K562 (cell line): ENCODE data around the gene MT1A. TPM values are rescaled to one million over a fixed set of nuclear protein-coding genes. Genes with fewer than 3 reads are reported as not detected.

Experiments
- ATAC-seq: fragments of 200-7000 bp; cut with Tn5 transposase; 3 replicates; pipeline ENCODE4 v1.9.1; 2020; ENCODE audit warnings: moderate library complexity
- BruUV-seq: library from RNA; stranded (reverse); fragments of 400-500 nt; replicated peaks from 2 replicates; lab custom pipeline; 2021; lab: Mats Ljungman, UMichigan
- CTCF ChIA-PET: fragments of 300-600 bp; formaldehyde crosslinking; extraction: SDS; loops from one replicate; lab custom pipeline; 2021; ENCODE audit warnings: low intra/inter-chr PET ratio; lab: Yijun Ruan, JAX
- POLR2A ChIA-PET: fragments of 300-600, 350-650 bp; sonication (Branson Sonifier 250); formaldehyde crosslinking; extraction: SDS; loops from one replicate; lab custom pipeline; 2021; ENCODE audit warnings: antibody characterized with exemption, inconsistent platforms; lab: Yijun Ruan, JAX
- DNase-seq, 4 experiments: peaks; one replicate each; pipeline versions ENCODE4 v3.0.0 to v3.0.0-alpha.2; 2011 to 2018; ENCODE audit warnings: low spot score in 3 of 4, mixed read lengths in 3 of 4; ENCODE audit errors: extremely low read depth in 1 of 4
- FAIRE-seq: peaks from 2 replicates; lab custom pipeline; 2011; peaks lifted over from hg19 to GRCh38; lab: Jason Lieb, UNC
- H2AFZ ChIP-seq: 2 replicates; pipeline ENCODE4 v1.6.0; 2011; ENCODE audit warnings: low read depth, low read length, control low read depth, inconsistent platforms
- H3K27ac ChIP-seq: fragments of 200-600 bp; 3 replicates; pipeline ENCODE4 v1.8.0; 2011; ENCODE audit warnings: low read depth, mild to moderate bottlenecking, control low read depth, inconsistent platforms, low read length, moderate library complexity, mixed read lengths; ENCODE audit errors: extremely low read depth
- H3K27me3 ChIP-seq, 2 experiments: fragments of 300-600 bp in 1 of 2; 2 replicates in 1 of 2; 3 replicates in 1 of 2; pipeline versions ENCODE4 v1.6.0 to v1.8.0; 2011; ENCODE audit warnings: inconsistent platforms in 2 of 2, low read length in 2 of 2, mild to moderate bottlenecking in 1 of 2, mixed read lengths in 1 of 2, moderate library complexity in 1 of 2; ENCODE audit not compliant: control insufficient read depth in 2 of 2, insufficient read depth in 2 of 2
- H3K36me3 ChIP-seq: fragments of 300-600 bp; 3 replicates; pipeline ENCODE4 v1.8.0; 2011; ENCODE audit warnings: mild to moderate bottlenecking, low read length, inconsistent platforms; ENCODE audit not compliant: control insufficient read depth, insufficient read depth
- H3K4me1 ChIP-seq, 2 experiments: fragments of 200-600 bp in 1 of 2; replicated peaks in 1 of 2; 2 replicates in 1 of 2; 3 replicates in 1 of 2; pipeline versions ENCODE4 v1.5.1 to v1.8.0; 2011; ENCODE audit warnings: inconsistent platforms in 2 of 2, low read length in 2 of 2, mild to moderate bottlenecking in 1 of 2, mixed read lengths in 1 of 2, moderate library complexity in 1 of 2; ENCODE audit not compliant: control insufficient read depth in 2 of 2, insufficient read depth in 2 of 2
- H3K4me2 ChIP-seq: 2 replicates; pipeline ENCODE4 v1.6.1; 2011; ENCODE audit warnings: low read length, control low read depth, inconsistent platforms, mixed read lengths; ENCODE audit not compliant: insufficient read depth
- H3K4me3 ChIP-seq: fragments of 200-600 bp; sonication (generic), shearing (Covaris generic); 2 replicates; pipeline ENCODE4 v1.5.1; 2016; ENCODE audit warnings: control low read depth, inconsistent platforms
- H3K79me2 ChIP-seq: fragments of 200-600 bp; 3 replicates; pipeline ENCODE4 v1.8.0; 2011; ENCODE audit warnings: low read length, inconsistent platforms; ENCODE audit not compliant: control insufficient read depth, insufficient read depth
- H3K9ac ChIP-seq, 2 experiments: 2 replicates each; pipeline versions ENCODE4 v1.6.0 to v1.6.1; 2011; ENCODE audit warnings: low read depth in 2 of 2, low read length in 2 of 2, control low read depth in 1 of 2, inconsistent platforms in 1 of 2, mild to moderate bottlenecking in 1 of 2, mixed read lengths in 1 of 2; ENCODE audit not compliant: insufficient read depth in 1 of 2
- H3K9me1 ChIP-seq: one replicate; pipeline ENCODE4 v1.6.0; 2011; ENCODE audit warnings: inconsistent platforms, mild to moderate bottlenecking, low read length, moderate library complexity; ENCODE audit not compliant: control insufficient read depth, insufficient read depth
- H3K9me3 ChIP-seq: replicated peaks from 2 replicates; pipeline ENCODE4 v1.5.1; 2011; ENCODE audit warnings: low read depth, low read length, inconsistent platforms; ENCODE audit not compliant: control insufficient read depth, insufficient read depth
- H4K20me1 ChIP-seq: replicated peaks from 2 replicates; pipeline ENCODE4 v1.6.1; 2011; ENCODE audit warnings: low read length, inconsistent platforms, mixed read lengths; ENCODE audit not compliant: control insufficient read depth, insufficient read depth
- BCL6 ChIP-seq: fragments of 250-450 bp; sonication (Bioruptor Pico); IDR thresholded peaks from 2 replicates; pipeline ENCODE4 v1.4.0; 2020
- CC2D1A ChIP-seq: fragments of 450-650 bp; IDR thresholded peaks from 2 replicates; pipeline ENCODE4 v1.6.1; 2017; ENCODE audit warnings: mild to moderate bottlenecking
- CREM ChIP-seq: IDR thresholded peaks from 2 replicates; pipeline ENCODE4 v1.6.1; 2014; ENCODE audit warnings: antibody characterized with exemption, low read depth
- ETV1 ChIP-seq: fragments of 450-650 bp; conservative IDR thresholded peaks from 2 replicates; pipeline ENCODE4 v1.6.1; 2016; ENCODE audit warnings: missing genetic modification characterization, control low read depth, low read depth, missing compliant biosample characterization
- NCOA1 ChIP-seq: fragments of 450-650 bp; IDR thresholded peaks from 2 replicates; pipeline ENCODE4 v1.6.1; 2016; ENCODE audit warnings: low read depth
- NFE2L1 ChIP-seq: fragments of 450-650 bp; IDR thresholded peaks from 2 replicates; pipeline ENCODE4 v1.6.1; 2016; ENCODE audit warnings: missing genetic modification characterization, low read depth, mild to moderate bottlenecking, missing compliant biosample characterization, moderate library complexity, borderline replicate concordance
- POLR3G ChIP-seq: IDR thresholded peaks from 2 replicates; pipeline ENCODE4 v1.6.1; 2011; ENCODE audit not compliant: insufficient read length, insufficient replicate concordance; ENCODE audit errors: extremely low read depth
- PURB ChIP-seq: sonication (generic); formaldehyde crosslinking; IDR thresholded peaks from 2 replicates; pipeline ENCODE4 v1.9.0; 2021; ENCODE audit warnings: low read depth, mild to moderate bottlenecking, missing genetic modification reagents
- SMAD2 ChIP-seq: fragments of 150-350 bp; IDR thresholded peaks from 2 replicates; pipeline ENCODE4 v1.6.1; 2014; ENCODE audit warnings: low read depth, mild to moderate bottlenecking, low read length
- ZNF282 ChIP-seq: sonication (generic); formaldehyde crosslinking; IDR thresholded peaks from 2 replicates; pipeline ENCODE4 v1.8.1; 2023; ENCODE audit warnings: missing genetic modification reagents
- ZNF778 ChIP-seq: fragments of 450-650 bp; formaldehyde crosslinking; IDR thresholded peaks from 2 replicates; pipeline ENCODE4 v1.4.0; 2020; ENCODE audit warnings: mild to moderate bottlenecking, moderate library complexity
- WGBS: fragments of 100-300 bp; shearing (Covaris generic); methylation state at CpG from one replicate; pipeline ENCODE4 v1.1.6; 2016; ENCODE audit warnings: low coverage, mixed read lengths; ENCODE audit not compliant: insufficient coverage; ENCODE audit errors: missing lambda C conversion rate; 5-methylcytosine and 5-hydroxymethylcytosine counted together
- in situ Hi-C: fragments of 300-500 bp; cut with MboI; formaldehyde crosslinking; loops from 4 replicates; pipeline ENCODE4 v1.15.0; 2018; ENCODE audit warnings: inconsistent platforms, mixed read lengths
- intact Hi-C: fragments of 100-400 bp; cut with micrococcal nuclease; formaldehyde crosslinking; loops from 2 replicates; pipeline ENCODE4 v1.14.2; 2022
- polyA plus RNA-seq, 8 experiments: library from polyadenylated mRNA; depleted of rRNA in 4 of 8; stranded (reverse) in 5 of 8; unstranded in 3 of 8; fragments of >200 nt; fragmentation: Nextera tagmentation in 2 of 8; fragmentation: Illumina TruSeq in 1 of 8; extraction: Ambion mirVana in 2 of 8; extraction: Trizol in 1 of 8; gene quantifications; 2 replicates each; pipeline versions ENCODE4 v1.2.1 to v1.2.3, GENCODE V29; 2011 to 2014; ENCODE audit warnings: inconsistent platforms in 1 of 8, missing spikeins in 1 of 8
- total RNA-seq, 7 experiments: library from RNA; depleted of rRNA in 6 of 7; stranded (reverse); fragments of >200 nt in 6 of 7; fragmentation: Illumina TruSeq in 2 of 7; extraction: Trizol in 2 of 7; gene quantifications; 2 replicates each; pipeline versions ENCODE4 v1.2.1 to v1.2.3, GENCODE V29; 2011 to 2021; ENCODE audit warnings: low replicate concordance in 1 of 7
- TF ChIP-seq, protein P1 (sequence below): fragments of 450-650 bp; IDR thresholded peaks from 2 replicates; pipeline ENCODE4 v1.7.0; 2016; ENCODE audit warnings: borderline replicate concordance
- TF ChIP-seq, protein P2 (sequence below): sonication (generic); formaldehyde crosslinking; IDR thresholded peaks from 2 replicates; pipeline ENCODE4 v1.8.0; 2022; ENCODE audit warnings: missing genetic modification reagents, mild to moderate bottlenecking, borderline replicate concordance
- TF ChIP-seq, protein P3 (sequence below): fragments of 450-650 bp; IDR thresholded peaks from 2 replicates; pipeline ENCODE4 v1.6.1; 2018; ENCODE audit warnings: mild to moderate bottlenecking, low read depth; ENCODE audit not compliant: partially characterized antibody
- TF ChIP-seq, protein P4 (sequence below): fragments of 200-800 bp; sonication (Bioruptor generic); IDR thresholded peaks from 2 replicates; pipeline ENCODE4 v1.6.1; 2017; ENCODE audit warnings: missing genetic modification characterization, missing compliant biosample characterization
- TF ChIP-seq, protein P5 (sequence below): fragments of 250-450 bp; sonication (Bioruptor Pico); IDR thresholded peaks from 2 replicates; pipeline ENCODE4 v1.8.0; 2022; ENCODE audit warnings: moderate library complexity, mild to moderate bottlenecking, inconsistent platforms

MT1A gene
- total and polyA plus RNA-seq, 9 of the 15 experiments (the other 6 are each of a cell fraction or from before 2014, with no cell fraction given), result 0.23 TPM; not detected in 8

DNA sequence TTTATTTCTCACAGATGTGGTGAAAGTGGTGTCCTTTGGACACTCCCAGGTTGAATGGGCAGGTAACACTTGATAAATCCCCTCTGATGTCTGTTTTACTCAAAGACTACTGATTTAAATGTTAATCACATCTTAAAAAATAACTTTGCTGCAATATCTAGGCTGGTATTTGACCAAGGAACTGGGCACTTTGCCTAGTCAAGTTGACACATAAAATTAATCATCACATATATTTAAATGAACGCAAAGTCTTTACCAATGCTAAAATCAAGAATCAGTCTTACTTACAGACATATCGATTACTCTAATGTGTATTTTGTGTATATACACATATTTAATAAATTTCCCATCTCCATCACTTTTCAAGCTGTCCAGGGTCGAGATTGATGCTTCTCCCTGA is 23.1 kb upstream of the MT1A start:
- DNase-seq, result no peak
- Histone ChIP-seq H4K20me1 (no peaks in the 10 kb centered on the region), H3K79me2 (no peaks in the 10 kb centered on the region), H3K4me1 (peaks cover 2 to 6% of the 10 kb centered on the region in 2 experiments; a peak in 4 of 5 replicates), H3K27me3 (peaks cover 17 to 39% of the 10 kb centered on the region in 2 experiments), H3K9ac (no peak overlapping the region), H3K4me2 (no peak overlapping the region), H3K4me3 (no peak overlapping the region), H3K9me1 (no peaks in the 10 kb centered on the region), H3K9me3 (no peaks in the 10 kb centered on the region), H3K36me3 (no peaks in the 10 kb centered on the region), H3K27ac (no peak overlapping the region), H2AFZ (no peak overlapping the region)
- 7% methylated on average over 3 of the region's 3 CpGs for WGBS
- FAIRE-seq, result no peak
- TF ChIP-seq NCOA1, result no peak
- TF ChIP-seq PURB, result no peak
- no peak for TF ChIP-seq CREM
- TF ChIP-seq, protein P1, sequence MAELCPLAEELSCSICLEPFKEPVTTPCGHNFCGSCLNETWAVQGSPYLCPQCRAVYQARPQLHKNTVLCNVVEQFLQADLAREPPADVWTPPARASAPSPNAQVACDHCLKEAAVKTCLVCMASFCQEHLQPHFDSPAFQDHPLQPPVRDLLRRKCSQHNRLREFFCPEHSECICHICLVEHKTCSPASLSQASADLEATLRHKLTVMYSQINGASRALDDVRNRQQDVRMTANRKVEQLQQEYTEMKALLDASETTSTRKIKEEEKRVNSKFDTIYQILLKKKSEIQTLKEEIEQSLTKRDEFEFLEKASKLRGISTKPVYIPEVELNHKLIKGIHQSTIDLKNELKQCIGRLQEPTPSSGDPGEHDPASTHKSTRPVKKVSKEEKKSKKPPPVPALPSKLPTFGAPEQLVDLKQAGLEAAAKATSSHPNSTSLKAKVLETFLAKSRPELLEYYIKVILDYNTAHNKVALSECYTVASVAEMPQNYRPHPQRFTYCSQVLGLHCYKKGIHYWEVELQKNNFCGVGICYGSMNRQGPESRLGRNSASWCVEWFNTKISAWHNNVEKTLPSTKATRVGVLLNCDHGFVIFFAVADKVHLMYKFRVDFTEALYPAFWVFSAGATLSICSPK, result no peak
- TF ChIP-seq ETV1 (tag), result no peak
- TF ChIP-seq CC2D1A, result no peak
- TF ChIP-seq NFE2L1 (tag), result no peak
- no peak for TF ChIP-seq ZNF282 (CRISPR knock-in tag)
- TF ChIP-seq, protein P2, sequence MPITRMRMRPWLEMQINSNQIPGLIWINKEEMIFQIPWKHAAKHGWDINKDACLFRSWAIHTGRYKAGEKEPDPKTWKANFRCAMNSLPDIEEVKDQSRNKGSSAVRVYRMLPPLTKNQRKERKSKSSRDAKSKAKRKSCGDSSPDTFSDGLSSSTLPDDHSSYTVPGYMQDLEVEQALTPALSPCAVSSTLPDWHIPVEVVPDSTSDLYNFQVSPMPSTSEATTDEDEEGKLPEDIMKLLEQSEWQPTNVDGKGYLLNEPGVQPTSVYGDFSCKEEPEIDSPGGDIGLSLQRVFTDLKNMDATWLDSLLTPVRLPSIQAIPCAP (CRISPR knock-in tag), result no peak
- TF ChIP-seq, protein P3, sequence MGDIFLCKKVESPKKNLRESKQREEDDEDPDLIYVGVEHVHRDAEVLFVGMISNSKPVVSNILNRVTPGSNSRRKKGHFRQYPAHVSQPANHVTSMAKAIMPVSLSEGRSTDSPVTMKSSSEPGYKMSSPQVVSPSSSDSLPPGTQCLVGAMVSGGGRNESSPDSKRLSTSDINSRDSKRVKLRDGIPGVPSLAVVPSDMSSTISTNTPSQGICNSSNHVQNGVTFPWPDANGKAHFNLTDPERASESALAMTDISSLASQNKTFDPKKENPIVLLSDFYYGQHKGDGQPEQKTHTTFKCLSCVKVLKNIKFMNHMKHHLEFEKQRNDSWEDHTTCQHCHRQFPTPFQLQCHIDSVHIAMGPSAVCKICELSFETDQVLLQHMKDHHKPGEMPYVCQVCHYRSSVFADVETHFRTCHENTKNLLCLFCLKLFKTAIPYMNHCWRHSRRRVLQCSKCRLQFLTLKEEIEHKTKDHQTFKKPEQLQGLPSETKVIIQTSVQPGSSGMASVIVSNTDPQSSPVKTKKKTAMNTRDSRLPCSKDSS, result no peak
- TF ChIP-seq, protein P4, sequence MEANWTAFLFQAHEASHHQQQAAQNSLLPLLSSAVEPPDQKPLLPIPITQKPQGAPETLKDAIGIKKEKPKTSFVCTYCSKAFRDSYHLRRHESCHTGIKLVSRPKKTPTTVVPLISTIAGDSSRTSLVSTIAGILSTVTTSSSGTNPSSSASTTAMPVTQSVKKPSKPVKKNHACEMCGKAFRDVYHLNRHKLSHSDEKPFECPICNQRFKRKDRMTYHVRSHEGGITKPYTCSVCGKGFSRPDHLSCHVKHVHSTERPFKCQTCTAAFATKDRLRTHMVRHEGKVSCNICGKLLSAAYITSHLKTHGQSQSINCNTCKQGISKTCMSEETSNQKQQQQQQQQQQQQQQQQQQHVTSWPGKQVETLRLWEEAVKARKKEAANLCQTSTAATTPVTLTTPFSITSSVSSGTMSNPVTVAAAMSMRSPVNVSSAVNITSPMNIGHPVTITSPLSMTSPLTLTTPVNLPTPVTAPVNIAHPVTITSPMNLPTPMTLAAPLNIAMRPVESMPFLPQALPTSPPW, result no peak
- TF ChIP-seq BCL6 (CRISPR knock-in tag), result no peak
- no peak for TF ChIP-seq POLR3G
- TF ChIP-seq ZNF778 (CRISPR knock-in tag), result no peak
- no peak for TF ChIP-seq SMAD2
- TF ChIP-seq, protein P5, sequence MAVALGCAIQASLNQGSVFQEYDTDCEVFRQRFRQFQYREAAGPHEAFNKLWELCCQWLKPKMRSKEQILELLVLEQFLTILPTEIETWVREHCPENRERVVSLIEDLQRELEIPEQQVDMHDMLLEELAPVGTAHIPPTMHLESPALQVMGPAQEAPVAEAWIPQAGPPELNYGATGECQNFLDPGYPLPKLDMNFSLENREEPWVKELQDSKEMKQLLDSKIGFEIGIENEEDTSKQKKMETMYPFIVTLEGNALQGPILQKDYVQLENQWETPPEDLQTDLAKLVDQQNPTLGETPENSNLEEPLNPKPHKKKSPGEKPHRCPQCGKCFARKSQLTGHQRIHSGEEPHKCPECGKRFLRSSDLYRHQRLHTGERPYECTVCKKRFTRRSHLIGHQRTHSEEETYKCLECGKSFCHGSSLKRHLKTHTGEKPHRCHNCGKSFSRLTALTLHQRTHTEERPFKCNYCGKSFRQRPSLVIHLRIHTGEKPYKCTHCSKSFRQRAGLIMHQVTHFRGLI (CRISPR knock-in tag), result no peak
- intact Hi-C loops (no loop called here), in situ Hi-C loops (no loop called here)
- POLR2A ChIA-PET, result no interaction called here
- ATAC-seq, result no peak
- BruUV-seq, result no TSS peak
- CTCF ChIA-PET, result no interaction called here
